H54 (cell line): Measurements from ENCODE around the gene FCF1.
A peak's percentile ranks its signal among the peaks of the same experiment; 100 is the strongest.

ENCODE experiments used
- DNase-seq: peaks from one replicate; pipeline ENCODE4 v3.0.0; 2011; ENCODE audit warnings: low spot score, mixed read lengths; ENCODE audit not compliant: insufficient read length
- FAIRE-seq: peaks from 3 replicates; lab custom pipeline; 2011; peaks lifted over from hg19 to GRCh38; lab: Jason Lieb, UNC
- POLR2A ChIP-seq: IDR thresholded peaks from 2 replicates; pipeline ENCODE4 v1.6.1; 2011; ENCODE audit warnings: low read depth, mild to moderate bottlenecking, low read length

The FCF1 gene

DNA sequence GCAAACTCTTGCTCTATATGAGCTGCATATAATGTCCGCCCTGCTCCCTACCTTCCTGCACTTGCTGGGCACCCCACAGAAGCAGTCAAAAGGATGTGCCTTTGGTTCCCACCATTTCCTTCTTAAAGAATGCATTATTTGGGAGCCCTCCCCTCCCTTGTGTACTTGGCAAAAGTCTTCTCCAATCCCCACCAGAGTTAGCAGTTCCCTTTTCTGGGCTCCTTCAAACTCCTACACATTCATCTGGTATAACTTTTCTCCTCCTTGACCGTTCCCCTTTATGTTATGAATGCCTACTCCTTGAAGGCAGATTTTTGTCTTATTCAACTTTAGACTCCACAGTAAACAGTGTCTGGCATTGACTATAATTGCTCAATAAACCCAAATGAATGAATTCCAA, 27.9 kb upstream of the FCF1 start:
- TF ChIP-seq POLR2A: no peak
- DNase-seq: no peak
- FAIRE-seq: no peak

DNA sequence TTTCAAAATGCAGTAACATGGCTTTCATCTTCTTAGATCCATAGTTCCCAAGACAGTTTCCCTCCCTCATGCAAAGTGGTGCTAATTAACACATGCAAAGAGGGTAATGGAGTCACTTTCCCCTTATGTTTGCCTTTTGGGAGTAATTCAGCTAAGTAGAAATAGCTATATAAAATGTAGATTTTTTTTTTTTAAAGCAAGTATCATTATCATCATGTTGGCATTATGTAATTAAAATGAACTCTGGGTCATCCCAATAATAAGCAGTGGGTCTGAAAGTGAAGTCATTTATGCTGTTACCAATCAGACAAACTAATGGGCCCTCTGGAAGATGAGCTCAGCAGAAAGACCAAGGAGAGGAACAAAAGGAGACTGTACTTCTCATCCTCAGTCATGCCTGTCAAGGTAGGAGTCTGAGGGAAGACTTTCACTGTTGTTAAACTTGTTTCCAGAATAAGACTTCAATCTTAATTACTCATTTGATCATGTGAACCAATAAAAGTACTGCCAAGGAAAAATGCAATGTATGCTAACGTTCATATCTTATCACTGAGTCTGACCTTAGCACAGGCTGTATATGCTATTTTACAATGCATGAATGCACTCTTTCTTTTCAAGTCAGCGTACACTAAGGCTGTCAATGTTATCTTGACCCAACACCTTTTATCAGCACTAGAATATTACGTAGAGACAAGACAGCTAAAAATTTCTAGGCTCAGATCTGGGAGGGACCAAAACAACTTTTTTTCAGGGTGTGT, 26.8 kb upstream of the FCF1 start:
- no peak for TF ChIP-seq POLR2A
- no peak for DNase-seq
- FAIRE-seq: no peak

DNA sequence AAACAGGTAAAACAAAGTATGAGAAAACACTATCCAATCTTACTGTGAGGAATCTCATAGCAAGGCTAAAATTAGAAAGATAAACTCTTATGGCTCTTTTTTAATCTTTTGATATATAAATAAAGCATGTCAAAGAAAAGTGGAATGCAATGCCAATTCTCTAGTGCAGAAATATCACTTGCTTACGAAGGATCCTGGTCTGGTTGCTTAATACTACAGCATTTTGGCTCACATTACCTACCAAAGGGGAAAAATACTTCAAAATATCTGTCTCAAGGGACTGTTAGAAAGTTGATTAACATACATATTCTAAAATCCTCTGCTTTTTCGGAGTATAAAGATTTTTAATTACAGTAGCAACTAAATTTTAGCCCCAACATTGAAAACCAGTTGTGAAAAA, 21.5 kb upstream of the FCF1 start:
- no peak for TF ChIP-seq POLR2A
- DNase-seq (no peak), FAIRE-seq (no peak)

DNA sequence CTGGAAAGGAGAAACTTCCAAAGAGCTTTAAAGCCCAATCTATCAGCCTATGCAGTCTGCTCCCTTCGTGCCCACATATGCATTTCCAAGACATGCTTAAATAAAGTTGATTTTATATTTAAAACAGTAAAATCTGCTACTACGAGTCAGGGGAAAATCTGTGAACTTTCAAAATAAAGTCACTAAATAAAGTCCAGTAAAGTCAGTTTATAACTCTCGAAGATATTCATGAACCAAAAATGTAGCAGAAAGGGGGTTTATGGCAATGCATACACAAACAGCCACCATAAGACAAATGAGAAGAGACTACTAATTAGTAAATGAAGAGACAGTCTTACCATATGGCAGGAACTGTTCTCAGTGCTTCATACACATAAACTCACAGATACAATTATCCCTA, 19.8 kb upstream of the FCF1 start:
- no peak for TF ChIP-seq POLR2A
- no peak for FAIRE-seq
- no peak for DNase-seq

DNA sequence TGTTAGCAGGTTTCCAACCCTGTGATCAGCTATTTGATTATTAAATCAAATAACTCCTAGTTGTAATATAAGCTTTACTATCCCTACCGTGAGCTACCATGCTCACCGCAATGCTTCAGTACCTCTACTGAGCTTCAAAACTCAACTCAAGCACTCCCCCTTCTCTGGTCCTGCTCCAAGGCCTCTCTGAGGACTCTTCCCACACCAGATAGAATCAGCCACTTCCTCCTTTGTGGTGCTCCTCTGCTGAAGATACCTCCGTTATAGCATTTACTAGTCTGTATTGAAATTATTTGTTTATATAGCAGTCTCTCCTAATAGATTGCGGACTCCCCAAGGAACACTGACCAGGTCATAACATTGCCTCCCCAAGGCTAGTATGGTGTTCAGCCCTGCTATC, 17.5 kb upstream of the FCF1 start:
- DNase-seq: no peak
- FAIRE-seq: no peak
- no peak for TF ChIP-seq POLR2A

DNA sequence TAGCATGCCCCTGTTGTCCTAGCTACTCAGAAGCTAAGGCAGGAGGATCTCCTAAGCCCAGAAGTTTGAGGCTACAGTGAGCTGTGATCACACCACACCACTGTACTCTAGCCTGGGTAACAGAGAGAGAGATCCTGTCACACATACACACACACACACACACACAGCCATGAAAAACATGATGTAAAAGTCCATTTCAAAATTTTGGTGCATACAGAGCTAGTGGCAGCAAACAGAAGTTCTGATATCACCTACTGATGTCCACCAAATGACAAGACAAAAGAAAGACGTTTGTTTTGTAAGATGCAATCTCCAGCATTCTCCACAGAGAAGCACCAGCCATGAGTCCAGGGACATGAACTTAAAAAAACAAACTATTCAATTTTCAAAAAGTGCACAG, 15.9 kb upstream of the FCF1 start:
- no peak for FAIRE-seq
- no peak for TF ChIP-seq POLR2A
- DNase-seq: no peak

DNA sequence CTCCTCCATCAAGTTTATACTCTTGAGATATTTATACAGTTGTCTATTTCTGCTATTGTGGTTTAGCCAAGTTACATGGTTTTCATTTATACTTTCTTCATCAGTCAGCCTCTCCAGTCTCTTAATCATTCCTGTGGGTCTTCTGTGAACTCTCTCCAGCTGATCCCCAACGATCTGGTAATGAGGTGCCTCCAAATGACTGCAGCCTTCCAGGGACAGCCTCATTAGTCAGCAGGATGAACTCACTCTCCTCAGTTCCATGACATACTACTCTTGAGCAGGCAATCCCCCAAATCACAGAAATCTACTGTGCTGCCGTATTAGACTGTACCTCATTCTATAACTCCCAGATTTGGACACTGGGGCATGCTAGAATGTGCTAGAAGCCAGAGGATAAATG, 15.4 kb upstream of the FCF1 start:
- peak; percentile 33 for FAIRE-seq
- no peak for TF ChIP-seq POLR2A
- DNase-seq: peak; percentile 9

DNA sequence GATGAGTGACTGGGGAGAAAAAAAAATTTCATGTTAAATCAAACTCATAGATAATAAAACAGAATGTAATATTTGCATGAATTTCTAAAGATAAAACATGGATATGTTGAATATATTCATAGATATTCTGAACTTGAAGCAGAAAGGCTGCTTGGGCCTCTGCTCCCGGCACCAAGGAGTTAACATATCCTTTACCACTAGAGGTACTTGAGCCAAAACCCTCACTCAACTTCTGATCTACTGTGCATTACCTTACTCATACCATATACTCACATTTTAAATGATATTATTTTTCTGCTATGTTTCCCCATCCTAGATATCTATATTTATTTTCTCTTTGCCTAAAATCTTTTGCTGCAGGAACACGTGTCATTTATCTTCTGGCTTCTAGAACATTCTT, 15.0 kb upstream of the FCF1 start:
- no peak for FAIRE-seq
- TF ChIP-seq POLR2A: no peak
- DNase-seq: no peak

DNA sequence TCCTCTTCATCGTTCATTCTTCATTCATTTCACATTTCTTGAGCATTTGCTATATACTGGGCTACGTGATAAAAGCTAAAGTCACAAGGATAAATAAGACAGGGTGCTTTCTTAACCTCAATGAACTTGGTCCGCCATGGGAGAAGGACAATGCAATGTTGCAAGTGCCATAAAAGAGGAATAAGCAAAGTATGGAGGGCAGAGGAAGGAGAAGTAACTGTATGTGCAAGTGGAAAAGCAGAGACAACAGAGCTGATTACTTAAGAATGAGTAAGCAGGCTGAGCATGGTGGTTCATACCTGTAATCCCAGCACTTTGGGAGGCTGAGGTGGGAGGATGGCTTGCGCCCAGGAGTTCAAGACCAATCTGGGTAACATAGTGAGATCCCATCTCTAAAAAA, 14.5 kb upstream of the FCF1 start:
- no peak for DNase-seq
- TF ChIP-seq POLR2A: no peak
- FAIRE-seq: no peak

DNA sequence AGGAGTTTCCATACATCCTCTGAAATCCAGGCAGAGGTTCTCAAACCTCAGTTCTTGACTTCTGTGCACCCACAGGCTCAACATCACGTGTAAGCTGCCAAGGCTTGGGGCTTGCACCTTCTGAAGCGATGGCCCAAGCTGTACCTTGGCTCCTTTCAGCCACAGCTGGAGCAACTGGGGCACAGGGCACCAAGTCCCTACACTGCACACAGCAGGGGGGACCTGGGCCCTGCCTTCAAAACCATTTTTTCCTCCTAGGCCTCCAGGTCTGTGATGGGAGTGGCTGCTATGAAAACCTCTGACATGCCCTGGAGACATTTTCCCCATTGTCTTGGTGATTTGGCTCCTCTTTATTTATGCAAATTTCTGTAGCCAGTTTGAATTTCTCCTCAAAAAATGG, 10.7 kb upstream of the FCF1 start:
- DNase-seq (no peak), FAIRE-seq (no peak)
- TF ChIP-seq POLR2A: no peak

DNA sequence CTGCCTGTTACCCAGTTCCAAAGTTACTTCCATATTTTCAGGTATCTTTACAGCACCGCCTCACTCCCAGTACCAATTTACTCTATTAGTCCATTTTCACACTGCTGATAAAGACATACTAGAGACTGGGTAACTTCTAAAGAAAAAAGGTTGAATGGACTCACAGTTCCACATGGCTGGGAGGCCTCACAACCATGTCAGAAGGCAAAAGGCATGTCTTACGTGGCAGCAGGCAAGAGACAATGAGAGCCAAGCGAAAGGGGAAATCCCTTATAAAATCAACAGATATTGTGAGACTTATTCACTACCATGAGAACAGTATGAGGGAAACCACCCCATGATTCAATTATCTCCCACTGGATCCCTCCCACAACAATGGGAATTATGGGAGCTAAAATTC, 9.9 kb upstream of the FCF1 start:
- DNase-seq (no peak), FAIRE-seq (no peak)
- no peak for TF ChIP-seq POLR2A

DNA sequence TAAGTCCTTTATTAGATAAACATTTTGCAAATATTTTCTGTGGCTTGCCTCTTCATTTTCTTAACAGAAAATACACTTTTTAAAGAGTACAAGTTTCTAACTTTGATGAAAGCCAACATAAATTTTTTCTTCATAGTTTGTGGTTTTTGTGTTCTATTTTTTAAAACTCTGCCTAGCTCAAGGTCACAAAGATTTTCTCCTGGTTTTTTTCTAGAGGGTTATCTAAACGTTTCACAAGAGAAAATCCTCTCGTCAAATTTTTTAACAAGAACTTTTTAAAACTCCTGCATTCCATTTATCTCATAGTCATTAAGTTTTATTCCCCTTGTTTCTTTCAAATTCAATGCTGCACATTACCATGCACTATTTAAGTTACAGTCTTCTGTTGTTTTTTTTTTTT, 8.3 kb upstream of the FCF1 start:
- DNase-seq (no peak), FAIRE-seq (no peak)
- no peak for TF ChIP-seq POLR2A

DNA sequence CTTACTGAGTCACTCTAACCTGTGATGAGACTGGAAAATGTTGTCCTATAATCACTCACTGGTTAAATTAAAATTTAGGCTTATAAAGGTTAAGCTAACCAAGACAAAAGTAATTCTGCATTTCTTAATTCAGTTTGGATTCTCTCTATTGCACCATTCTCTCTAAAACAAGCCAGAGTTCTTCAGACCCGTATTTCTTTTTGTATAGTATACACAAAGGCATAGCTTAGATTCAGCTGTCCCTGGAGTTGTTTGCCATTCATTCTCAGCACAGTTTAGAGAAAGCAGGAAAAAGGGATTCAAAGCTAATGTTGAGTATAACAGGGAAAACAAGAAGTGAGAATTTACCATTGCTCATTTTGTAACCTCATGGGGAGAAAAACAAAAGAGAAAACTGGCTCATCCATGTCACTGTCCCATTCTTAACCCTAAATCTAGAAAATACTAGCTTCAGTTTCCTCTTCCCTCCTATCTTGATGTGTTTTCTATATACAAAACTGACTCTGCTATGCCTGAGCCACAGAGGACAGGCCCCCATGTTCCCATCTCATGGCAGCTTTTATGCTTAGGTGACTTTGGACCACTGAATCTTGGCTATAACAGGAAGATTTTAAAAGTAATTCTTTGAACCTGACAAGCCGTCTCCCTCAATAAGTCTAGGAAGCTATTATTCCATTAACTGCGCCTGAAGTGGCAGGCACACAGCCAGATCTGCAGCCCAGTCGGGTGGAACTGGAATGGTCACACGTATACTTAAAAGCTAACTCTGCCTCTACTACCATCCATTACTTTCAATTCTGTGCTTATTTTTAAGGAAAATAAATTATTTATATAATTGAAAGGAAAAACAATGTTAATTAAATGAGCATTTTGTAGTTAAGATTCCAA, 7.1 kb upstream of the FCF1 start:
- DNase-seq (no peak), FAIRE-seq (no peak)
- TF ChIP-seq POLR2A: no peak

DNA sequence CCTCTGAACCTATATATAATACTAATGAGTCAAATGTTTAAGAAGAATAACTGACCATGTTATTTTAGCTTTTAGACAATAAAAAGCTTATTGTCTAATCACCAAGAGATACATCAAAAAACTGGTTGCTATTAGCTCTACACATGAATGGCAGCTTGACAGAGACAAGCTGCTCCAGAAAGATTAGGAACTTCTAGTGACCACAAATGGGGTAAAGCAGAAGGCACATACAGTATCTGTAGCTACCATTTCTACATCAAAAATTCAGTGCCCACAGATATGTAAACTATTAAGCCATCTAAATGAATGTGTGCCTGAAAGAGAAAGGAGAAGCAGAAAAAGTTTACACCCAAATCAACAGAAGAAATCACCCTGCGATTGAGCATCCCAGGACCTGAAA, 2.5 kb upstream of the FCF1 start:
- no peak for FAIRE-seq
- no peak for TF ChIP-seq POLR2A
- DNase-seq: no peak

DNA sequence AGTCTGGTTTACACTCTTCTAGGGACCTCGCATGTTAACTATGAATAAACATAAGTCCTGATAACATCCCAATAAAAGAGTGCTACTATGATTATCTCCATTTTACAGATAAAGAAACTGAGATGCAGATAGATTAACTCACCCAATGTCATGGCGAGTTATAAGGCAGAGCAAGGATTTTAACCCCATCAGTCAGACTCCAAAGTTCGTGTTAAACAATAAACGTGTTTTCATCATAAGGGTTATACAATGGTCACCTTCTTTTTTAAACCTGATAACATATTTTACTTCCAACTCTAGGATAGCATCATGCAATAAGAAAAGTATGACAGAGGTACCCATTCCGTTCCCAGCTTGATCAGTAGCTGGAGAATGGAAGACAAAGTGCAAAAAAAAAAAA, 1.3 kb upstream of the FCF1 start:
- no peak for FAIRE-seq
- no peak for DNase-seq
- TF ChIP-seq POLR2A: no peak
